ENCODE results near the gene FAM204A. TPM values are rescaled to one million over a fixed set of nuclear protein-coding genes. Genes with fewer than 3 reads are reported as not detected.

Gene FAM204A
- total and polyA plus RNA-seq, 2 of the 13 experiments (the other 11 are each of a cell fraction or from before 2014, with no cell fraction given), result 9.2 to 61.0 TPM

- TF ChIP-seq CHCHD3 (CRISPR knock-in tag; IDR thresholded peaks at IDR 0.05) (no peak), ZNF331 (CRISPR knock-in tag; IDR thresholded peaks at IDR 0.05) (no peak), TBX3 (IDR thresholded peaks at IDR 0.05; ENCODE audit: borderline replicate concordance) (no peak), SKI (IDR thresholded peaks at IDR 0.05; ENCODE audit: partially characterized antibody) (no peak), ZBTB39 (CRISPR knock-in tag; IDR thresholded peaks at IDR 0.05) (no peak), PCBP2 (optimal IDR thresholded peaks at IDR 0.05; ENCODE audit: low read depth, low read length, poor library complexity, severe bottlenecking) (no peak), SSRP1 (CRISPR knock-in tag; IDR thresholded peaks at IDR 0.05) (no peak), HMG20A (CRISPR knock-in tag; IDR thresholded peaks at IDR 0.05; ENCODE audit: borderline replicate concordance) (no peak)
Measured at GRCh38 chr10:118356628-118357027, 14.5 kb upstream of the FAM204A start (continued).

- H3K4me3 ChIP-seq (replicated peaks in 1 of 3; ENCODE audit: insufficient read depth in 1 of 3, low read depth in 2 of 3, low read length in 3 of 3), result no peak overlapping the region
- in situ Hi-C loops (cut with HindIII; ENCODE audit: extremely low pct_ligation_motif_present, low pct_unique_long_range_greater_than_20kb), result no loop called here
- FAIRE-seq (no peak), DNase-seq (ENCODE audit: low spot score) (no peak), ATAC-seq (no peak)
- H3K9me3 ChIP-seq (ENCODE audit: low read length), result no peaks in the 10 kb centered on the region
- no peak overlapping the region for H3K9ac ChIP-seq (ENCODE audit: insufficient read depth, low read depth, low read length)
- 2% methylated on average over 3 of the region's 3 CpGs for WGBS (ENCODE audit: low lambda C conversion rate)
- no peaks in the 10 kb centered on the region for H3K36me3 ChIP-seq (replicated peaks in 1 of 2; ENCODE audit: control insufficient read depth in 1 of 2, insufficient read depth in 2 of 2, low read length in 2 of 2)
- H4K20me1 ChIP-seq (ENCODE audit: insufficient read depth, low read length), result no peaks in the 10 kb centered on the region
- no TSS peak for BruUV-seq (replicated peaks)
- CTCF ChIA-PET (ENCODE audit: low intra/inter-chr PET ratio, low total read pairs), result no interaction called here
- H3K4me1 ChIP-seq (ENCODE audit: insufficient read depth, low read length), result no peaks in the 10 kb centered on the region
- no peak overlapping the region for H3K4me2 ChIP-seq (ENCODE audit: low read depth, low read length)
- intact Hi-C loops (cut with micrococcal nuclease; ENCODE audit: unreplicated experiment), result no loop called here
- TF ChIP-seq ZFYVE20 (CRISPR knock-in tag; IDR thresholded peaks at IDR 0.05; ENCODE audit: borderline replicate concordance, low read depth), result no peak
- no peak for TF ChIP-seq HIC2 (CRISPR knock-in tag; IDR thresholded peaks at IDR 0.05; ENCODE audit: low read depth)
- TF ChIP-seq RAD21 (CRISPR knock-in tag; IDR thresholded peaks at IDR 0.05), result no peak
- TF ChIP-seq PAXIP1 (CRISPR knock-in tag; conservative IDR thresholded peaks at IDR 0.05), result no peak
- no peaks in the 10 kb centered on the region for H3K27me3 ChIP-seq (ENCODE audit: control insufficient read depth in 1 of 2, insufficient read depth in 2 of 2, low read length in 2 of 2)
- no peak overlapping the region for H2AFZ ChIP-seq (ENCODE audit: low read length)
- POLR2A ChIA-PET, result no interaction called here
- H3K79me2 ChIP-seq (ENCODE audit: insufficient read depth, low read length), result no peaks in the 10 kb centered on the region
- no peak overlapping the region for H3K27ac ChIP-seq (ENCODE audit: extremely low read length, insufficient read depth, low read length)
Measured at GRCh38 chr10:118355234-118355633, 13.1 kb upstream of the FAM204A start.
